DMS79 treated with DMSO at 0.1 percent for 48 hours (cell line): ENCODE measurements around the gene PSTPIP1.

ENCODE experiments used
- DNase-seq: peaks from one replicate; lab custom pipeline; 2025; lab: John Stamatoyannopoulos, UW

Gene PSTPIP1

DNA sequence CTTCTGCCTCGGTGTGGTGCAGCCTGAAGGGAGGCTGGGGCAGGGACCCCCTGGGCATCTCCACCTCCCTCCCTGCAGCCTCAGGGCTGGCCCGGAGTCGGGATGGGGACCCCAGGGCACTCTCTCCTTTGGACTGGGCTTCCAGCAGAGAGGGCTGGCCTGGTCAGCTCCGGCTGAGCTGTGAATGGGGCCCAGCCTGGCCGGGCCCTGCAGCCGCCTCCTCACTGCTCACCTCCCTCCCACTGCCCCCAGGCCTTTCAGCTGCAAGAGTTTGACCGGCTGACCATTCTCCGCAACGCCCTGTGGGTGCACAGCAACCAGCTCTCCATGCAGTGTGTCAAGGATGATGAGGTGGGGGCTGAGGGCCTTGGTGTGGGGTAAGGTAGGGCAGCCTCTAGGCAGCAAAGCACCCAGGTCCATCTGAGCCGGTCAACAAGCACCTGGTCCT lies 36.0 kb downstream of the PSTPIP1 start:
- no peak for DNase-seq

GRCh38 chr15:77031376-77032050 lies 36.6 kb downstream of the PSTPIP1 start:
- DNase-seq, result no peak

DNA sequence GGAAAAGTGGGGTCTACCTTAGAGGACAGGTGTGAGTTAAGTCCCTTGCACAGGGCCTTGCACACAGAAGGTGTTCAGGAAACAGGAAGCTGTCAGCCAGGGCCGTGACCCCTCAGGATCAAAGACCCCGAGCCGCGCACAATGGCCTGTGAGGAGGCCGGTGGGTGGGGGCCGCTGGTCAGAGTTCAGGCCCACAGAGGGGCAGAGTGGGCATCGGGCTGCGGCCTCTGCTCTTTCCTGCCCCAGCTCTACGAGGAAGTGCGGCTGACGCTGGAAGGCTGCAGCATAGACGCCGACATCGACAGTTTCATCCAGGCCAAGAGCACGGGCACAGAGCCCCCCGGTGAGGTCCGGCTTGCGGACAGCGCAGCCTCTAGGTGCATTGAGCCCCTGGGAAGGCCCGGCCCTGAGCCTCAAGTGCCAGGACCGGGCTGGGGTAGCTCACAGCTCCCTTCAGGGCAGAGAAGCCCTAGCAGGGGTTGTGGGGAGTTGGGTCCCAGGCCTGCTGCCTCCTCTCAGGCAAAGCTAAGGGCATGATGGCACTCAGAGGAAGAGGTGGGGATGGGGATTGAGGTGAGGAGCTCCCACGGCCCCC lies 37.2 kb downstream of the PSTPIP1 start:
- no peak for DNase-seq

GRCh38 chr15:77032647-77033416 lies 37.9 kb downstream of the PSTPIP1 start:
- no peak for DNase-seq

GRCh38 chr15:77033417-77033728 lies 38.4 kb downstream of the PSTPIP1 start:
- DNase-seq, result no peak

DNA sequence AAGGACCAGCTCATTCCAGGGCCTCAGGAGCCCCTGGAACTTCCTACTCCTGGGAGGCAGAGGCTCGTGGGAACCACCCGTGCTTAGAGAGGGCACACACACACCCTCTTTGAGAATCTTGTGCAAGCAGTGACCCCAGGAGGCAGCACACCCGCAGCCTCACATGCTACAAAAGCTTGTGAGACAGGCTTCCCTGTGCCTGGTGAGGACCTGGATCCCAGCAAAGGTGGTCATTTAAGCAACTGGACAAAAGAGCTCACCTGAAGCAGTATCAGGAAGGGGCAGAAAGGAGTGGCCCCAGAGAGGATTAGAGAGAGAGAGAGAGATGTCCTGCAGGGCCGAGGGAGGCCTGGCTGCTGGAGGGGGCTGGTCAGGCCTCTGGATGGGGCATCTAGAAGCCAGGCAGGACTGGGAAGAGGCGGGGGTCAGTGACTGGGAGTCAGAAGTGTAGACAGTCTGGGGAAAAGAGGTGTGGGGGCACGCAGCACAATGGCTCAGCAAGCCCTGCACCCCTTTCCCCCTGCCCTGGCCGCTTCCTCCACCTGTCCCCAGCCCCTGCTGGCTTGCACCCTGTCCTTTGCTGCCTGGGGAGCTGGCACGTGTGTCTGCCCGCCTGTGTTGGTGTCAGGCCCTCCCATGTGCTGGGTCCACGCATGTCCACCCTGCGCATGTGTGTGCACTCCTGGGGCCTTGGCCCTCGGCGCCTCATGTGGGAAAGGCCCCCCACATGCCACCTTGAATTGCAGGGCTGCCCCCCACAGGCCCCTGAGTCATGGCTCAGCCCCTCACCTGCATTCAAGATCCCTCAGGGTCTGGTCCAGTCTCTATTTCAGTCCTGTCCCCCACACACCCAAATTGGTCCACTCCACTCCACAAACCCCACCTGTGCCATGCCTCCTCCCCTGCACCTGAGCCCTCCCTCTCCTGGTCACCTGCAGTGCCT lies 39.1 kb downstream of the PSTPIP1 start:
- DNase-seq, result no peak

DNA sequence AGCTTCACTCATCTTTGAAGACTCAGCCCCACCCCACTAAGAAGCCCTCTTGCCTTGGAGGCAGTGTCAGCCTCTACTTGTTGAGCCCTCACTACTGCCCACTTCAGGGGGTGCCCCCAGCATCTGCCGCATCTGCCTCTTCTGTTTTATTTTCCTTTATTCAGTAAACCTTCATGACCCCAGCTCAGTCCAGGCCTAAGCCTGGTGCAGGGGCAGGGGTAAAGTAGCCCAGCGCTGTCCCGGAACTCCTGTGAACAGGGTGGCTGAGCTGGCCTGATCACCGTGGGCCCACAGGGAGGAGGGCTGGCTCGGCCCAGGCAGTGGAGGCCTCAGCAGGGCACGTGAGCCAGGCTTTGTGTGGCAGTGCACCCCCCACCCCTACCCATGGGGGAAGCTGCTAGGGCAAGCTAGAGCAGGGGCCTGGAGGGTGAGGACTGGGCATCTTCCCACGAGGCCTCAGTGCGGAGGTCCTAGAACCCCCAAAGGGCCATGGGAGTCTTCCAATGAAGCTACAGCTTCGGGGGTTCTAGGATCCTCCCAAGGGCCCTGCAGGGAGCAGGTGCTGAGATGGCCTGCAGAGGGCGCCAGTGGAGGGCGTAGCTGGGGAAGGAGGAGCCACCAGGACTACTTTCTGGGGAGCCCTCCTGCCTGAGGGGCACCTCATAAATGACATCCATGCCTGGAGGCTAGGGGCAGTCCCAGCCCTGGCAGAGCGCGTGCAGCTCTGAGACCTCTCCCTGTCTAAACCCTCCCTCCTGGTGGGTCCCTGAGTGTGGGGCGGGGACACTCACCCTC lies 40.0 kb downstream of the PSTPIP1 start:
- no peak for DNase-seq

DNA sequence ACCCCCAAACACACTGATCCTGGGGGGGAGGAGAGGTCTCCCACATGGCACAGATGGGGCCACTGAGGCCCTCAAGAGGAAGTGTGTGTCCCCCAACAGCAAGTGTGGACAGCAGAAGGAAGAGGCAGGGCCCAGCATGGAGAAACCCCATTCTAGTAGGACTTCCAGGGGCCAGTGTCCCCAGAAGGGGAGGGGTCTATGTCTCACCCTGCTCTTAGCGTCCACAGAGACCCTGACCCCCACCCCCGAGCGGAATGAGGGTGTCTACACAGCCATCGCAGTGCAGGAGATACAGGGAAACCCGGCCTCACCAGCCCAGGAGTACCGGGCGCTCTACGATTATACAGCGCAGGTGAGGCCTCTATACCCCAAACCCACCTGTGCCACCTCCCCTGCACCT lies 40.7 kb downstream of the PSTPIP1 start:
- DNase-seq, result no peak

DNA sequence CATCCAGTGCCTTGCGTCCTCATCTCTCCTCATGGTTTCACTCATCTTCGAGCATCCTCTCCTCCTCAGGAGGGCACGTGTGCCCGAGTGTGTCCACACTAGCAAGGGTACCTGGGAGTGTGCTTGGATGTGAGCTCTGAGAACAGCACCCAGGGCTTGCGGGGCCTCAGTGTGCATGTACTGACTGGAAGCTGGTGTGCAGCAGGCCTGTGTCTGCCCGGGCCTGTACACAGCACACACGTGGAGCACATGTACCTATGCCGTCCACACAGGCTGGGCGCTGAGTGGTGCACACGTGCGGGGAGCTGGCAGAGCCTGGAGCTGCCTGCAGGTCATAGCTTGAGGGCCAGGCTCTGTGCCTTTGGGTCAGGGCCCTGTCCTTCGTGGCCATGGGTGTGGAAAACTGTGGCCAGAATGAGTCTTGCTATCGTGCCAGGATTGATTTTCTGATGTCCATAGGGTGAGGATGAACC lies 41.1 kb downstream of the PSTPIP1 start:
- DNase-seq, result no peak

DNA sequence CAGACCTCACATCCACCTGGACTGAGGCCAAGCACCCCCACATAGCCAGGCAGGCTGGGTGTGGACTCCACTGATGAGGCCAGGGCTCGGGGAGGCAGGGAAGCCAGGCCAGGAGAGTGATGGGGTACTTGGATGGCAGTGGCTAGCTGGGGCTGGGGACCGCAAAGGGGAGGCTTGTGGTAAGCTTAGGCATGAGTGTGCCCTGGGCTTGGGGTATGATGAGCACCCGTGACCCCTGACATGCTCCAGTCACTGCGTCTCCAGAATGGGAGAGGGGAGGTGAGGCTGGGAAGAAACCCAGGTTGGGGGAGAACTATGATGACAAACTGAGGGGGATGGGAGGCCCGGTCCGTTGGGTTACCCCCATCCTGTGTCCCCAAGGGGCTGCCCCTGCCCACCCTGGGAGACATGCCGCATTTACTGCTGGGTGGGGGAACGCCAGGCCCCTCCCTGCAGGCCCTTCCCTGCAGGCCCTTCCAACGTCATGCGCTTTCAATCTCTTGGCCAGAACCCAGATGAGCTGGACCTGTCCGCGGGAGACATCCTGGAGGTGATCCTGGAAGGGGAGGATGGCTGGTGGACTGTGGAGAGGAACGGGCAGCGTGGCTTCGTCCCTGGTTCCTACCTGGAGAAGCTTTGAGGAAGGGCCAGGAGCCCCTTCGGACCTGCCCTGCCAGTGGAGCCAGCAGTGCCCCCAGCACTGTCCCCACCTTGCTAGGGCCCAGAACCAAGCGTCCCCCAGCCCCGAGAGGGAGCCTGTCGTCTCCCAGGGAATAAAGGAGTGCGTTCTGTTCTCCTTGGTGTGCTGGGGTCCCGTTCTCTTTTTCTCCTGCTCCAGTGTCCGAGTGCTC lies 41.8 kb downstream of the PSTPIP1 start:
- DNase-seq, result no peak

DNA sequence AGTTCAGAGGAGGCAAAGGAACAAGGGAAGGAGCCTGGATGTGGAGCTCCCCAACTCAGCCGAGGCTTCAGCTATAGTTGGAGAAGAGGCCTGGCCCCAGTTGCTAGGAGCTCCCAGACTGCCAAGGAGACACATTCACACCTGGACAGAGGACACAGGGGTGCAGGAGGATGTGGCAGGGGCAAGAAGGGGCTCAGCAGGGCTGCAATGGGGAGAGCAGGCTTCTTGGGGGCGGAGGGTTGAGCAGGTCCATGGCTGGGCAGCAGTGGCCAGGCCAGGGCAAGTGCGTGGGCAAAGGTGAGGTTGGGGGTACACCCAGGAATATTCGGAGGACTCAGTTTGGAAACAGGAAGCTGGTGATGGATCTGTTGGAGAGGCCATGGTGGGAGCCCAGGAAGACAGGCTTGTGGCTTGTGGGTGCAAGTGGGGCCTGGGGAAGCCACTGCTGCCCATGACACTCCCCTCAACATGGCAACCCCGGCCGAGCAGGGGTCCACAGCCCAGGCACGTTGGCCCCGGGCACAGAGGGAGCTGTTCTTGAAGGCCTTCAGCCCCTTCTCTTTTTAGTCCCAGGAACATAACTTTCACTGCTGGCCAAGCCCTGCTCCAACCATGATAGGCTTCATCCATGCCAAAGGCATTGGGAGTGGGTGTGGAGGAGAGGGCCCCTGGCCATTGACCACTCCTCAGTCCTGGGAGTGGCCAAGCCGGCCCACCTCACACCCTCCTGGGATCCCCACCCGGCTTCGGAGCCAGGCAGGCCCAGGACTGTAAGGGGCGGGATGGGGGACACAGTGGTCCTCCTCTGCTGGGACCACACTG lies 42.7 kb downstream of the PSTPIP1 start:
- no peak for DNase-seq

DNA sequence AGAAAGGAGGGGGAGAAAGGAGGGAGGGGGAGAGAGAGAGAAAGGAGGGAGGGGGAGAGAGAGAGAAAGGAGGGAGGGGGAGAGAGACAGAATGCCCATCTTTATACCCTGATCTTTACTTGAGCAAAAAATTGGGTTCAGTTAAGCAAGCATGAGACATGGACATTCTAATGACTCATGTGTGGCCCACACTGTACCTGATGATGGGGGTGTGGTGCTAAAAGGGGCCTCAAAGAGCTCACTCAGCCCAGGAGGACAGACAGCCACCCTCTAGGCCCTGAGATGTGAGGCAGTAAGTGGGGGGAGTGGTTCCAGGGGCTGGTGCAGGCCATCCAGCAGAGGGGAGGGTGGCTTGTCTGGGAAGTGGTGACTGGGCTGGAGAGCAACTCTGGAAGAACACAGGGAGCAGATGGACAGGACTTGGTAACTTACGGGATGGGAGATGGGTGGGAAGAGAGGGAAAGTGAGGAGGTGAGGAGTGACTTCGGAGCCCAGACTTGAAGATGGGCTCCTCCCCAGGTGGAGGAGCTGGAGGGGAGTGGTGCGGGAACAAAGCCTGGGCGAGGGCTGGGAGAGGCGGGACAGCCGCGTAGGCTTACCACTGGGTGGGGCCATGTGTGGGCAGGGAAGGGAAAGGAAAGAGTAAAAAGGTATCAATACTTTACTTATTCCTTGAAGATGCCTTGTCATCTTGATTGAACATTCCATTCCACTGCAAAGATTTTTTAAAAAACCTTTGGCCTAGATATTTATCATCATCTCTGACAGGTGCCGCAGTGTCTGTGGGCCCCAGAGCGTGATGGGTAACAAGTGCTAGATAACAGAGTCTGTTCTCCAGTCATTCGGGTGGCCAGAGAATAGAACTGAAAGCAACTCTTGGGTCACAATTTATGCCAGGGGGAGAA lies 43.6 kb downstream of the PSTPIP1 start:
- no peak for DNase-seq

GRCh38 chr15:77039217-77039533 lies 44.2 kb downstream of the PSTPIP1 start:
- DNase-seq, result no peak

- no peak for DNase-seq
These were observed 44.9 kb downstream of the PSTPIP1 start for GRCh38 chr15:77039848-77040247.

GRCh38 chr15:77040673-77041072 lies 45.7 kb downstream of the PSTPIP1 start:
- no peak for DNase-seq

DNA sequence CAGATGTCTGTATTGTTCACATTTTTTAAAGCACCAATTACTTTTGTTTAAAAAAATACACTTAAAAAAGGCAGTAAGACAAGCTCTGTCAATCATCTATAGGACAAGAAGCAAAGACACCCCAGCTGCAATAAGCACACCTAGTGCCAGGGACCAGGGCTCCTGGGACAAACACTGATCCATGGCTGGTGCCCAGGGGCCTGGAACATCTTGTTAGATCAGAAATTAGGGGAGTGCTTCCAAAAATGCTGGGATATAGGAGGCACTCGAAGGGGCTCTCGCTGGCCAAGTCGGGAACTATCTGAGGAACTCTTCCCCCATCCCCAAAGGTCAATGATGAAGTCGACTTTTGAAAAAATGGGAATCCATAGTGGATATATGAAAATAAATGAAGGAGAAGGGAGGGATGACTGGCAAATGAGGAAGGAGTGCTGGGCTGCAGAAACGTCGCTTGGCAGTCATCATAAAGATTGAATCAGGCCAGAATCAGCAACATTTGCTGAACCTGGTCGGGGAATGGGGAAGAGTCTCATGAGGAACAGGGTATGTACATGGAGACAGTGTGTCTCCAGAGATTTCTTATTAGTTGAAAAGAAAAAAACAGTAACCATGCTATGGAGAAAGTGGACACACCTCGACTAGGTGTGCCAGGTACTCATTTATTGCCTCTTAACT lies 47.5 kb downstream of the PSTPIP1 start:
- no peak for DNase-seq

GRCh38 chr15:77042955-77043920 lies 48.3 kb downstream of the PSTPIP1 start:
- DNase-seq, result no peak
